ENCODE measurements around the gene ERBB2. TPM values are rescaled to one million over a fixed set of nuclear protein-coding genes. Genes with fewer than 3 reads are reported as not detected.
A peak's percentile ranks its signal among the peaks of the same experiment; 100 is the strongest.
"Not testable (repeated sequence)": the region's sequence is repeated elsewhere in the genome, so short reads cannot be mapped to it uniquely, and the experiment has no call there.

ERBB2 gene
- total RNA-seq, 1 donor from 2014 or later, result 278 TPM

DNA sequence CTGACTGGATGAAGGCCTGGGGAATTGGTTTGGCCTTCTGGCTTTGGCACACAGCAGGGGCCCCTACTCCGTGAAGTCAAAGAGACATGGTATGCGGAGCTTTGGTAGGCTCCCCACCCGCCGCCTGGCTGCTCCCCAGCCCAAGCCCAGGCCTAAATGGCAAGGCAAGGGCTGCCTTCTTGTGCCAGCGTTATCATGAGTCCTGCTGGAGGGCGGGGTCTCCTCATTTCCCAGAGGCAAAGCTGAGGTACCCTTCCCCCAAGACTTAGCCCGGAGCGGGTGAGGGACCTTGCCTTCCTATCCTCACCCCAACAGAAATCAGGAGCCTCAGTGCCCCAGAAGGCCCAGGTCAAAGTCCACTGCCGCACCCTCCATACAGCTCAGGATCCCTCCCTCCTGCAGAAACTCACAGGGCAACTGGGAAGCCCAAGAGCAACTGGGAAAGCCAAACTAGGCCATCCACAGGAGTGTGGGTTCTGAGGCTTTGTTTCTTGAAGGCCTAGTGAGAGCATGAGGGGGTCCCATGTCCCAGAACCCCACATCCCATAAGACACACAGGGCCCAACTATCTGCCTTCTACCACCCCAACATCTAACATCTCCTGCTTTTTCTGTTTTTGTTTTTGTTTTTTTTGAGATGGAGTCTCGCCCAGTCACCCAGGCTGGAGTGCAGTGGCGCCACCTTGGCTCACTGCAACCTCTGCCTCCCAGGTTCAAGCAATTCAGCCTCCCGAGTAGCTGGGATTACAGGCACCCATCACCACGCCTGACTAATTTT lies 21.3 kb upstream of the ERBB2 start:
- DNase-seq (ENCODE audit: low spot score), result no peak

DNA sequence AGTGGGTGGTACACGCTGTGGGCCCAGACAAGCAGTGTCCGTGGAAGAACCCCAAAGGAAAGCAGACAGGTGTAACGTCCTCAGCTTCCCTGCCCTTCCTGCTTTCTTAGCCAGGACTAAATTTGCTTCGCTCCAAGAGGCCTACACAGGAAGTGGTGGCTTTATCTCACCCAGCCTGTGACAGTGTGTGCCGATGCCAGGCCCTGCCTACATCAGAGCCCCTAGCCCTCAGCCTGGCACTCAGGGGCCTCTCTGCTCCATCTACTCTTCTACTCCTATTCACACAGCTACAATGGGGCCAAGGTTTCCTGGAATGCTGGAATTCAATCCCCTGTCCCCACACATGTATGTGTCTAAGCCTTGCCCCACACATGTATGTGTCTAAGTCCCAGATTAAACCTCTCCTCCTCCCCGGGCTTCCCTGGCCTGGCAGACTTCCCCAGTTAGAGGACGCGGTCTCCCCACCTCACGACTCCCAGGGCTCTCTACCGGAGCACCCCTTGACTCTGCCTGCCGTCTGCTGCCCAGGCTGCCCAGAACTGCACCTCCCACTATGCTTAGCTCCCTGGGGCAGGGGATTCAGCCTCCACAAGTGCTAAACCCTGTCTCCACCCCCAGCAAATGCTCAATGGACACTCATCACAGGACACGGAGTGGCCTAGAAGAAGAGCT lies 20.2 kb upstream of the ERBB2 start:
- no peak for DNase-seq (ENCODE audit: low spot score)

DNA sequence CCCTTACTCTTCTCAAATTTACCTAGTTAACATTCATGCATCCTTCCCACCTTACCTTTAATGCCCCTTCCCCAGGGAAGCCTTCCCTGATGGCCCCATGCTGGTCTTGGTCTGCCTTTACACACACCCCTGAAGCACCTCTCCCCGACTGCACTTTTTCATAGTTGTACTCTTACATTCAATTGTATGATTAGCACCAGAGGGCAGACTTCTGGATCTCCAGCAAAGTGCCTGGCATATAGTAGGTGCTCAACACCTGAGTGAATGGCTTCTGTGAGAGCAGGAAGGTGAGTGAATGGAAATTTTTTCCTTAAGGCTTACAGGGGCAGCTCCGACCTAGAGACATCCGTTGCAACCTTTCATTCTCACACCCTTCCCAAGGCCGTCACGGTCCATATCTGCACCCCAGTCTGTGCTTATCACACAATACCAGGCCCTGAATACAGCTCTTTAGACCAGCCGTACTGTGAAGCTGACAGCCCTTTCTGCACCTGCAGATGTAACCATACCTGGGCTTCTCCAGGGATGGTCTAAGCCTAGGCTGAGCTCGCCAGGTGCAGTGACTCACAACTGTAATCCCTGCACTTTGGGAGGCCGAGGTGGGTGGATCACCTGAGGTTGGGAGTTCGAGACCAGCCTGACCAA lies 16.4 kb upstream of the ERBB2 start:
- no peak for DNase-seq (ENCODE audit: low spot score)

DNA sequence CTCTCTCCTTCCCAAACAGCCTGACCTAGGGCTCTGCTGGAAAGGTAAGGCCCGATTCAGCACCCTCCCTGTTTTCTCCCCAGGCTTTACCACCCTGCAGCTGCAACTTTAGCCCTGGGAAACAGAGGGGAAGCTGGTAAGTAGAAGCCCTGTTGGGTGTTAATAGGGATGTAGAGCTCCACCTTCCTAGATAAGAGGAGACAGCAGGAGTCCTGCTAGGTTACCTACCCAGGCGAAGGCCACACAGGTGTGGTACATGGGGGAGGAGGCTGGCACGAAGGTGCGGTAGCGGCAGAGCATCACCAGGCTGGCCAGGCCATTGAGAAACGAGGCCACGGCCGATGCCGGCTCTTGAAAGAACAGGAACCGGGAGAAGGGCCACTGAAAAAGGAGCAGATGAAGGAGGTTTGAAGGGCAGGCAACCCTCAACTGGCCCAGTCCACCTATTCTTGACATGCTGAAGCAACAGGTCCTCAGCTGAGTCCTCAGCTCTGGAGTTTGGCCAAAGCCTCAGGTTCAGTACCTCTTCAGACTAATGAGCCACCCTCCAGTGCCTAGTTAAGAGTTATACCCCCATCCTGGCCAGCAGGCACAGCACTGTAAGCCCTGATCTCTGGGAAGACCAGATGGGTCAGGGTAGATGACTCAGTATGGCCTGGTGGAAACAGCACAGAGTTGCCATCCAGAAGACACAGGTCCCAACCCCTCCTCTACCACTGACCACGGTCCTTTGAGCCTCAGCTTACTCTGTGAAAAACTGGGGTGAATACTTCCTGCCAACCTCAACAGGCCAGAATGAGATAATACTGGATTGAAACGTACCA lies 15.3 kb upstream of the ERBB2 start:
- DNase-seq (ENCODE audit: low spot score), result no peak

DNA sequence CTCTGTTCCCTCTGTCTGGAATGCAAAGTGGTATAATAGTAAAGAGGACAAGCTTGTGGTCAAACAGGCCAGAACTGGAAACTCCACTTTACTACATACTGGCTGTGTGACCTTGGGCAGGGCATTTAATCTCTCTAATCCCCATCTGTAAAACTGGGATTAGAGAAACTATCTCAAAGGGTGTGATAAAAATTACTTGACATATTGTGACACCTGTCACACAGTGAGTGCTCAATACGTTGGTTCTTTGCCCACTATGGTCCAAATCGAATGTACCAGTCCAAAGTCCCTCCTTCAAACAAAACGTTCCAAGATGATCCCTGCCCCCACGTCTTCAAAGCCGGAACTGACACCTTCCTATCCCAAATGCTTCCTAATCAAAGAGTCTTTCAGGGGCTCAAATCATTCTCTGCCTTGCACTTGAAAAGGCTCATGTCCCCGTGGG lies 12.7 kb upstream of the ERBB2 start:
- DNase-seq (ENCODE audit: low spot score), result no peak

DNA sequence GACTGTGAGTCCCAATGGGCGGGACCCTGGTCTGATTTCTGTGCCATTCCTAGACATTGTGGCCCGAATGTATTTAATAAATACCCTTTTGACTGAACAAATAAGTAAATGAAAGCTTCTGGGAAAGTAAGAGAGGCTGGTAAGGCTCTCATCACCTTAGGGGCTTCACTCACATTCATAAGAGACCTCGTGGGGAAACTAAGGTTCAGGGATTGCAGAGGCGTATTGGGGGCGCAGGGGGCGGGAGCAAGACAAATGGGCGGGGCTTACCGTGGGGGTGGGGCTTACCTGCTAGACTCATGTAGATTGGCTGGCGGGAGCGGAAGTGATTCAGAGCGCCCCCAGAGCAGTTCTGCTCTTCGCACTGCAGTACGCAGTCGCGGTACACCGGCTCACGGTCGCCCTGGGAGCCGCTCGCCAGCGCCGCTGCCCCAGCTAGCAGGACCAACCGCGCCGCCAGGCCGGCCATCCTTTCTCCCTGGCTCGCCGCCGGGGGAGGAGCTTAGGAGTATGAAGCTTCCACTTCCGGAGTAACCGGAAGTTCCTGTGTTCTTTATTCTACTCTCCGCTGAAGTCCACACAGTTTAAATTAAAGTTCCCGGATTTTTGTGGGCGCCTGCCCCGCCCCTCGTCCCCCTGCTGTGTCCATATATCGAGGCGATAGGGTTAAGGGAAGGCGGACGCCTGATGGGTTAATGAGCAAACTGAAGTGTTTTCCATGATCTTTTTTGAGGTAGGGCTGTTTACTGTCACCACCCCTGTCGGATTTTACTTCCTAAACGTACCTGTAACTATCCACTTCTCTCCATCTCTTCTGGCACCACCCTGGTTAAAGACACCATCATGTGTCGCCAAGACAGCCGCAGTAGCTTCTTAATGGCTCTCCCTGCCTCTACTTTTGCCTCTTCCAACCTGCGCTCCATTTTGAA lies 12.1 kb upstream of the ERBB2 start, which contains the start of gene PGAP3:
PGAP3 (minus strand) TSS at position 512 of the 929 bp plus-strand sequence; CDS start at position 469, 43 bp downstream.
- peak; percentile 91 for DNase-seq (ENCODE audit: low spot score)

DNA sequence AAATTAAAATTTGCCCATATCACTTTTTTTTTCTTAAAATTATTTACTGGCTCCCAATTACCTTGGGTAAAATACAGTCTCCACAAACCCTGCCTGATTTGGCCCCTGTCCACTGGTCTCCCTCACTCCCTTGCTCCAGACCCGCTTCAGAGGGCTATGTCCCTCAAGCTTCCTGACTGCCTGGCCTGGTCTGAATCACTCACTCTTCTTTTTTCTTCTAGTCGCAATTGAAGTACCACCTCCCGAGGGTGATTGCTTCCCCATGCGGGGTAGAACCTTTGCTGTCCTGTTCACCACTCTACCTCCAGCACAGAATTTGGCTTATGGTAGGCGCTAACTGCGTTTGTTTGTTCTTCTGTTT lies 11.4 kb upstream of the ERBB2 start:
- DNase-seq (ENCODE audit: low spot score), result no peak

DNA sequence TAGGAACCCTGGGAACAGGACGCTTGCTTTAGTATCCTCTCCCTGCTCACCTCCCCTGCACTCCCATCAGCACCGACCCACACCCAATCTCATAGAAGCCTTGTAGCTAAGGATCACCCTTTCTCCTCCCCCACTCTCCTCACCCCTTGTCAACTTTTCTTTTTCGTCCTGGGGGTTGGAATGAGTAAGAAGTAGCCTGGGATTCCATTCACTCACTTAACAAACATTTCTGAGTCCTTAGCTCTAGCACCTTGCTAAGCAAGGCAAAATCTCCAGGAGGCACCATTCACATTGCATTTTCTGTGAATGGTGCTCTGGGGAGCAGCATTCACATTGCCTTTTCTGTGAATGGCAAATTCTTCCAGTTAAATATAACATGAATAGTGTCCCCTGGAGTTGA lies 10.9 kb upstream of the ERBB2 start:
- no peak for DNase-seq (ENCODE audit: low spot score)

DNA sequence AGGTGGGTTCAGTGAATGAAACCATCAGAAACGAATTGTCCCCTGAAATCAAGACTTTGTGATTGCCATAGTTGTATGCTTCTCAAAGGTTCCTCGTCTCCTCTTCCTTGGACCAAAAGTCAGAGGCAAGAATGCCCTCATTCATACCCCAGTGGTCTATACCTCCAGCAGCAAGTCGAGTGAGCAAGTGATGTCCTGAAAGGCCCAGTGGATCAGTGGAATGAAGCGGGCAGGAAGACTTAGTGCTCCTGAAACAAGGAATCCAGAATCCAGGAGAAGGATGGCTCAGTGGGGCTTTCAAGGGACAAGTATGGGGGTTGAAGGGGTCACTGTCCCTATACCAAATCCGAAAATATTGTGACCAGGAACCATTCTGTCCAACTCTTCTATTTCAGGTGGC lies 5.3 kb upstream of the ERBB2 start:
- no peak for DNase-seq (ENCODE audit: low spot score)

DNA sequence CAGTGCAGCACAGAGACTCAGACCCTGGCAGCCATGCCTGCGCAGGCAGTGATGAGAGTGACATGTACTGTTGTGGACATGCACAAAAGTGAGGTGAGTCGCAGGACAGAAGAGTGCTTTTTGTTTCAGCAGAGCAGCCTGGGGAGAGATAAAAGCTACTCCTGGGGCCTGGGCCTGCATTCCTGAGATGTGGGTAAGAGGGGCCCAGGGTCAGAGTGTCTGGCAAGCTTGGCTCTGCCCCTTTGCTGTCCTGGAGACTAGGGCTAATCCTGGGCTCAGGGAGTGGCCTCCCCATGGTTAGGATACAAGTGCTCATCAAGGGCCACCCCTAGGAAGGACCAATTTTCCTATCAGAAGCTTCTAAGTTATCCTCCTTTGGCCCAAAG lies 4.8 kb upstream of the ERBB2 start:
- no peak for DNase-seq (ENCODE audit: low spot score)

DNA sequence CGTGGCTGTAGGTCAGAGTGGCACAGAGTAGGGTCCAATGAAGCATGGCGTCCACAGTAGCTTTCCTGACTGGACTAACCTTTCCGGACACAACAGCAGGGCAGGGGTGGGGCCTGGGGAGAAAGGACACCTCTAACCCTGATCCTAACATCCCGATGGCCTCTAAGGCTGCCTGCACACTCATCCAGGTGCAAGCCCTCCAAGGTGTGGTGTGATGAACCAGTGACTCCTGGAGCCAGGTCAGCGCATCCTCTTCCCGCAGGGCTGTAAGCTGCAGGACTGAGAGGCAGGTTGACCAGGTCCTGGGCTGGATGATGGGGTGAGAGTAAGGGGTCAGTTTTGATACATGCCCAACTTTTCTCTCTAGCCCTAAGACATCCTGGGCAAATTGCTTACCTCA lies 3.1 kb upstream of the ERBB2 start:
- no peak for DNase-seq (ENCODE audit: low spot score)

DNA sequence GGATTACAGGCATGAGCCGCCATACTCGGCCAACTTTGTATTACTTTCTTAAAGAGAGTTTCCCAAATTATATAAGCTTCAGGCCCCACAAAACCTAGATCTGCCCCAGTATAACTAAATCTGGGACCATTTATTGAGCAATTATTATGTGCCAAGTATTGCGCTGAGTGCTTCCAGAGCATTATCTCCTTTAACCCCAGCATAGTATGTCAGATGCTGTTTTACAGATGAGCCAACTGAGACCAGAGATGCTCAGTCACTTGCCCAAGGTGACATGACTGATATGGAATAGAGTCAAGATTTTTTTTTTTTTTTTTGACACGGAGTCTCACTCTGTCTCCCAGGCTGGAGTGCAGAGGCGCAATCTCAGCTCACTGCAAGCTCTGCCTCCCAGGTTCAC lies 1.9 kb upstream of the ERBB2 start:
- DNase-seq (ENCODE audit: low spot score), result no peak

DNA sequence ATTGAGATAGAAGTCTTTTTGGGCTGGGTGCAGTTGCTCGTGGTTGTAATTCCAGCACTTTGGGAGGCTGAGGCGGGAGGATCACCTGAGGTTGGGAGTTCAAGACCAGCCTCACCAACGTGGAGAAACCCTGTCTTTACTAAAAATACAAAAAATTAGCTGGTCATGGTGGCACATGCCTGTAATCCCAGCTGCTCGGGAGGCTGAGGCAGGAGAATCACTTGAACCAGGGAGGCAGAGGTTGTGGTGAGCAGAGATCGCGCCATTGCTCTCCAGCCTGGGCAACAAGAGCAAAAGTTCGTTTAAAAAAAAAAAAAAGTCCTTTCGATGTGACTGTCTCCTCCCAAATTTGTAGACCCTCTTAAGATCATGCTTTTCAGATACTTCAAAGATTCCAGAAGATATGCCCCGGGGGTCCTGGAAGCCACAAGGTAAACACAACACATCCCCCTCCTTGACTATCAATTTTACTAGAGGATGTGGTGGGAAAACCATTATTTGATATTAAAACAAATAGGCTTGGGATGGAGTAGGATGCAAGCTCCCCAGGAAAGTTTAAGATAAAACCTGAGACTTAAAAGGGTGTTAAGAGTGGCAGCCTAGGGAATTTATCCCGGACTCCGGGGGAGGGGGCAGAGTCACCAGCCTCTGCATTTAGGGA lies 577 bp upstream of the ERBB2 start:
- not testable (repeated sequence) for DNase-seq (ENCODE audit: low spot score)

DNA sequence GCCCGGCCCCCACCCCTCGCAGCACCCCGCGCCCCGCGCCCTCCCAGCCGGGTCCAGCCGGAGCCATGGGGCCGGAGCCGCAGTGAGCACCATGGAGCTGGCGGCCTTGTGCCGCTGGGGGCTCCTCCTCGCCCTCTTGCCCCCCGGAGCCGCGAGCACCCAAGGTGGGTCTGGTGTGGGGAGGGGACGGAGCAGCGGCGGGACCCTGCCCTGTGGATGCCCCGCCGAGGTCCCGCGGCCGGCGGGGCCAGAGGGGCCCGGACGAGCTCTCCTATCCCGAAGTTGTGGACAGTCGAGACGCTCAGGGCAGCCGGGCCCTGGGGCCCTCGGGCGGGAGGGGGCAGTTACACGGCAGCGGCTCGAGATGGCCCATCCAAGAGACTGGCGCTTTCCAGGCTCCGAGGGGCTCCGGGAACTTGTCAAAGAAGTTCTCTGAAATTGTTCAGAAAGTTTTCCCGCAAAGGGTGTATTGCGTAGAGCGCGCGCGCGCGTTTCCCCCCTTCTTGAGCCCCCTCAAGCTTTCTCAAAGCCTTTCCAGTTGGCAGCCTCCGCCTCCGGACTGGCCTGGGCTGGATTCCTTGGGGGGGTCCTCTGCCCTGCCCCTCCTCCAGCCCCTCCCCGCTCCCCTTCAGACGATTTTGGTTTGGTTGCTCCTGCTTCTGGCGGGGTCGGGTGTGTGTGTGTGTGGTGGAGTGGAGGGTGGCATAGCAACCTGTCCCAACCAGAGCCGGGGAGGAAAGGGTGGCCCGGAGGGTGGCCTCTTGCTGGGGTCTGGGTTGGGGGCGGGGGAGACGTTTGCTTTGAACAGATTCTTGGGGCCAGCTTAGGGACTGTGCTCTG lies 504 bp downstream of the ERBB2 start:
- DNase-seq (ENCODE audit: low spot score), result no peak

DNA sequence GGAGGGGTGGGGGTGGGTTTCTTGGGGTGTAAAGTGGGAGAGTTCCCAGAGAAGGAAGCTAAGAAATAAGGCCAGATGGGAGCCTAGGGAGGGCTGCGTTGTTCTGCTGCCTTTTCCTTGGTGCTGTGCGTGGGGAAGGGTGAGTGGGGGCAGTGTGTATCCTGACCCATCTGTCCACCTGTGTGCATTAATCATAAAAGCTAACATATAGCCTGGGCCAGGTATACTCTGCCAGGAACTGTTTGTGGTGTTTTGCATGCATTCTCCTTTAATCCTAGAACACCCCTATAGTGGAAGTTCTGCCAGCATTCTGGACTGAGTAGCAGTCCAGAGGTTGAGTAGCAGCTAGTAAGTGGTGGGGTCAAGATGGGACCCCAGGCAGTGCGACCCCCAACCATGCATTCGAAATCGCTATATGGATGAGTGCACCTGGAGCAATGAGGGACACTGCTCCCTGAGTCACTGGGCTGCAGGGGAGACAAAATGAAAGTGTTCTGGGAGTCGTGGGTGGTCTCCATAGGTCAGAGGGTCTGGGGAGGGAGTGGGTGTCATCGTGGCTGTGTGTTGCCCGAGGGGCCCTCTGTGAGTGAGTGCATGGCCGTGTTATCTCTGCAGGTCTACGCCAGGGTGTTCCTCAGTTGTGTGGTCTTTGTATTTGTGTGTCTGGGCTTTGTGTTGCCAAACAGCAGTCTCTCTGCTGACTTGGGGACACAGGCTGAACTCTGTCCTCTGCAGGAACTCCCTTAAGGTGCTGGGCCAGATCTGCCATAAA lies 1.3 kb downstream of the ERBB2 start:
- no peak for DNase-seq (ENCODE audit: low spot score)

DNA sequence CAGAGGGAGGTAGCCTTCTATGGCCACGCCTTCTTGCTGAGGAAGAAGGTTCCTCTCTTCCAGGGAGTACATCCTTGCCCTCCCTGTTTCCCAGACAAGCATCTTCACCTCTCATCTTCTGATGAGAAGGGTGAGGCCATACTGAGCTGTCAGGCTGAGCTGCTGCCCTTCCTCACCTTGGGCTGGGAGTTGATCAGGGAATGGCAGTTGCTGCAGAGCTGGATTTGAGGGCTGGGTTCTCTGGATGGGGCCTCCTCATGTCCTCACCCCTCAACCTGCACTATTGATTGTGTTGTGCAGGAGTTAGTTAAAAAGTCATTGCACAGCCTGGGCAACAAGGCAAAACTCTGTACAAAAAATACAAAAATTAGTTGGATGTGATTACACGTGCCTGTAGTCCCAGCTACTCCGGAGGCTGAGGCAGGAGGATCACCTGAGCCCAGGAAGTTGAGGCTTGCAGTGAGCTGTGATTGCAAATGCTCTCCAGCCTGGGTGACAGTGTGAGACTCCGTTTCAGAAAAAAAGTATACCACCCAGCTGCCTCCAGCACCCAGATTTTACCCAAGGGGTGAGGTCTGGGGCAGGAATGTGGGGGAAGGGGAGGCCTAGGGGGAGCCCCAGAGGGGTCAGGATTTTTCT lies 2.0 kb downstream of the ERBB2 start:
- no peak for DNase-seq (ENCODE audit: low spot score)

DNA sequence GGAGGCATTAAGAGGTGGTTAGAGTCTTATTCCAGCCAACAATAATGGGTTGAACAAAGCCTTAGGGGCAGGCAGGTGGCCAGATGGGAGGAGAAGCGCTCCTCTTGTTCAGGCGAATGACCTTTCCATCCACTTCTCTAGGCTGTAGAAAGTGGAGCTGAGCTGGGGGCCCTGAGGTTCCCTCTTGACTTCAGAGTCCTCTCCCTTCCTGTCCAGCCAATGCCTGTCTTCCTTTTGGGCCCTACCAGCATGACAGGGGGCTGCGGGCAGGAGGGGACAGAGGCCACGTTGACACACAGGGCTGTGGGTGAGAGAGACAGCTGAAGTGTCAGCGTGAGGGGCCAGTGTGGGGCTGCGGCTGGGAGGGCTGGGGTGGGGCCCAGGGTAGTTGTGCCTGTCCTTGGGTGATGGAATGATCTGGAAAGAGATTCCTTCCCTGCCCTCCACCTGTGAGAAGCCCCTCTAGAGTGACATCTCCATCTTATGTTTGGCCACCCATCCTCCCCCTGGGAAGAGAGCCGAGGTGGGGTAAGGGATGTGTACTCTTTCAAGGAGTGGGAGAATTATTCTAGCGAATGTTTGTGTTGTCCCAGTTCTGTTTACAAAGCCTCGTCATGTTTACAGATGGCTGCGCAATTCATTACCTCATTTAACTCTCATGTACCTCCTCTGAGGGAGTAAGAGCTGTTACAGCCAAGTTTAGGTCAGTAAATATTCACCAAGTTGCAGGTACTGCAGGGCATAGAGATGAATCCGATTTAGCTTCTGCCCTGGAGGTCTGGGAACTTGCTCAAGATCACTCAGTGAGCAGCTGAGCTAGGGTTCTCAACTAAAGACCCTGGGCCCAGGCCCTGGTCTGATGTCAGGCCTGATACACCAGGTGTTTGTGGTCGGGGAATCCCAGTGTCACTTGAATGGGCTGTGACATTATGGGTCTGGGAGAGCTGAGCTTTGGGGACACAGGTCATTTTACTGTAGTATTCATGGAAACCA lies 3.3 kb downstream of the ERBB2 start:
- no peak for DNase-seq (ENCODE audit: low spot score)
